Measurements from ENCODE around the gene C2CD3.

DNA sequence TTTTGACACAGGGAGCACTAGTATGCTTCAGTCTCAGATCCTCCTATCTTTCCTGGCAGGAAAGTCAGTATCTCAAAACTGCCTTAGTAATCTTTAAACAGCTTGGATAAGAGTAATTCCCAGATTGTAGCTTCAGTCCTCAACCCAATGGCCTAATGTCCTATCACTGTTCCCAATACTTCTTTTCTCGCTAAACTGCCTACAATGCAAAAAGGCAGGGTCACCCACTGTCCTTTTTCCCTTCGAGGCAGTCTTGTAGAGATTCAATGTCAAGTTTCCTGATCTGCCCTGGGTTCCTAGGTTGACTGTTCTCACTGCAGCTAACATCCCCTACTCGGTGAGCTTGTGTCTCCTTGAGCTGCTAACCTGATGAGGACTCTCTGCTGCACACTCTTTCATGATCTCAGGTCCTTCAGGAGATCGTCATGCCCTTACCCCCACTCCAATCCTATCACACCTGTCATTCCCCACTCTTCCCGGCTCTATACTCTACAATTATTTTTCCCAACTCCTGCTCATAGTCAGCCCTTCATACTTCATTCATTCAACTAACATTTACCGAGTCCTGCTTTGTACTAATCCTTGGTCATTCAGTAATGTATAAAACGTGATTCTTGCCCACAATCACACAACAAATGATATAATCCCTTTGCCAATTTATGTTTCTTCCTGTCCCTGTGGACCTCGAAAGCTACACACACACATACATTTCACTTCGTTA is 904 bp downstream of the C2CD3 start:
- TF ChIP-seq POLR2A (IDR thresholded peaks at IDR 0.05), result no peak
- TF ChIP-seq, protein P1, sequence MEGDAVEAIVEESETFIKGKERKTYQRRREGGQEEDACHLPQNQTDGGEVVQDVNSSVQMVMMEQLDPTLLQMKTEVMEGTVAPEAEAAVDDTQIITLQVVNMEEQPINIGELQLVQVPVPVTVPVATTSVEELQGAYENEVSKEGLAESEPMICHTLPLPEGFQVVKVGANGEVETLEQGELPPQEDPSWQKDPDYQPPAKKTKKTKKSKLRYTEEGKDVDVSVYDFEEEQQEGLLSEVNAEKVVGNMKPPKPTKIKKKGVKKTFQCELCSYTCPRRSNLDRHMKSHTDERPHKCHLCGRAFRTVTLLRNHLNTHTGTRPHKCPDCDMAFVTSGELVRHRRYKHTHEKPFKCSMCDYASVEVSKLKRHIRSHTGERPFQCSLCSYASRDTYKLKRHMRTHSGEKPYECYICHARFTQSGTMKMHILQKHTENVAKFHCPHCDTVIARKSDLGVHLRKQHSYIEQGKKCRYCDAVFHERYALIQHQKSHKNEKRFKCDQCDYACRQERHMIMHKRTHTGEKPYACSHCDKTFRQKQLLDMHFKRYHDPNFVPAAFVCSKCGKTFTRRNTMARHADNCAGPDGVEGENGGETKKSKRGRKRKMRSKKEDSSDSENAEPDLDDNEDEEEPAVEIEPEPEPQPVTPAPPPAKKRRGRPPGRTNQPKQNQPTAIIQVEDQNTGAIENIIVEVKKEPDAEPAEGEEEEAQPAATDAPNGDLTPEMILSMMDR (IDR thresholded peaks at IDR 0.05), result no peak

Data from body of pancreas (tissue), 4 donors.